Smooth muscle cell (in vitro differentiated cells): ENCODE data around the gene EMC8. TPM values are rescaled to one million over a fixed set of nuclear protein-coding genes. Genes with fewer than 3 reads are reported as not detected.

Experiments
- DNase-seq: peaks from one replicate; lab custom pipeline; 2025; ENCODE audit not compliant: unreplicated experiment; lab: John Stamatoyannopoulos, UW
- H2AFZ ChIP-seq: fragments of 200-600 bp; sonication (generic); 2 replicates; pipeline ENCODE4 v1.6.0; 2016; ENCODE audit warnings: antibody characterized with exemption, low read depth, mild to moderate bottlenecking
- H3F3A ChIP-seq: fragments of 200-600 bp; sonication (generic); 2 replicates; pipeline ENCODE4 v1.6.0; 2017; ENCODE audit warnings: antibody characterized with exemption, low read depth
- H3K27ac ChIP-seq: fragments of 200-600 bp; sonication (generic); 2 replicates; pipeline ENCODE4 v1.5.1; 2016; ENCODE audit warnings: low read depth, mild to moderate bottlenecking
- H3K27me3 ChIP-seq: fragments of 200-600 bp; sonication (generic); 2 replicates; pipeline ENCODE4 v1.6.1; 2016; ENCODE audit warnings: low read depth, mild to moderate bottlenecking
- H3K36me3 ChIP-seq: fragments of 200-600 bp; sonication (generic); 2 replicates; pipeline ENCODE4 v1.5.1; 2016; ENCODE audit warnings: low read depth
- H3K4me1 ChIP-seq: fragments of 200-600 bp; sonication (generic); 2 replicates; pipeline ENCODE4 v1.5.1; 2016; ENCODE audit warnings: low read depth
- H3K4me2 ChIP-seq: fragments of 200-600 bp; sonication (generic); 2 replicates; pipeline ENCODE4 v1.6.0; 2016; ENCODE audit warnings: mild to moderate bottlenecking
- H3K4me3 ChIP-seq: fragments of 200-600 bp; sonication (generic); 2 replicates; pipeline ENCODE4 v1.5.1; 2016; ENCODE audit warnings: mild to moderate bottlenecking
- H3K79me2 ChIP-seq: fragments of 200-600 bp; sonication (generic); 2 replicates; pipeline ENCODE4 v1.6.0; 2016; ENCODE audit warnings: low read depth, mild to moderate bottlenecking
- H3K9ac ChIP-seq: fragments of 200-600 bp; sonication (generic); 2 replicates; pipeline ENCODE4 v1.6.0; 2016; ENCODE audit warnings: low read depth
- H3K9me3 ChIP-seq: fragments of 200-600 bp; sonication (generic); replicated peaks from 2 replicates; pipeline ENCODE4 v1.5.1; 2016; ENCODE audit warnings: low read depth
- H4K20me1 ChIP-seq: fragments of 200-600 bp; sonication (generic); 2 replicates; pipeline ENCODE4 v1.6.0; 2016; ENCODE audit warnings: low read depth
- CTCF ChIP-seq: fragments of 200-600 bp; sonication (generic); IDR thresholded peaks from 2 replicates; pipeline ENCODE4 v1.5.1; 2017; ENCODE audit warnings: borderline replicate concordance, mild to moderate bottlenecking, antibody characterized with exemption; ENCODE audit not compliant: insufficient read depth, poor library complexity, severe bottlenecking
- WGBS: methylation state at CpG from one replicate; pipeline ENCODE4 v1.1.7; 2016; ENCODE audit warnings: low lambda C conversion rate; 5-methylcytosine and 5-hydroxymethylcytosine counted together
- polyA plus RNA-seq: library from polyadenylated mRNA; unstranded; fragments of >200 nt; fragmentation: Nextera tagmentation; extraction: Ambion mirVana; gene quantifications from 2 replicates; pipeline ENCODE4 v1.2.1, GENCODE V29; 2016
- total RNA-seq: library from RNA; depleted of rRNA; stranded (reverse); fragments of >200 nt; gene quantifications from 2 replicates; pipeline ENCODE4 v1.2.3, GENCODE V29; 2014

EMC8 gene
- total and polyA plus RNA-seq, 2 experiments from 2014 or later, result 40.4 to 40.9 TPM

- Histone ChIP-seq H3K4me2 (no peak overlapping the region), H3K27ac (no peak overlapping the region), H4K20me1 (no peaks in the 10 kb centered on the region), H3K36me3 (no peaks in the 10 kb centered on the region), H3K27me3 (no peaks in the 10 kb centered on the region), H3F3A (no peaks in the 10 kb centered on the region), H3K9ac (no peak overlapping the region), H3K4me1 (peaks cover 4% of the 10 kb centered on the region), H3K79me2 (no peaks in the 10 kb centered on the region), H3K4me3 (no peak overlapping the region), H3K9me3 (no peaks in the 10 kb centered on the region), H2AFZ (no peak overlapping the region)
- no peak for TF ChIP-seq CTCF
- 82% methylated on average over 10 of the region's 10 CpGs for WGBS
- DNase-seq, result no peak
These were observed 64.9 kb downstream of the EMC8 start for GRCh38 chr16:85734311-85735017.

GRCh38 chr16:85733839-85734170 lies 65.5 kb downstream of the EMC8 start:
- DNase-seq, result no peak
- Histone ChIP-seq H3K9ac (no peak overlapping the region), H3K4me2 (no peak overlapping the region), H3F3A (no peaks in the 10 kb centered on the region), H3K27ac (no peak overlapping the region), H3K4me1 (peaks cover 6% of the 10 kb centered on the region), H3K4me3 (no peak overlapping the region), H2AFZ (no peak overlapping the region), H3K27me3 (no peaks in the 10 kb centered on the region), H3K79me2 (no peaks in the 10 kb centered on the region), H3K36me3 (no peaks in the 10 kb centered on the region), H4K20me1 (no peaks in the 10 kb centered on the region), H3K9me3 (no peaks in the 10 kb centered on the region)
- WGBS, result 33% methylated on average over 11 of the region's 11 CpGs
- TF ChIP-seq CTCF, result no peak

GRCh38 chr16:85733155-85733838 lies 66.0 kb downstream of the EMC8 start:
- no peaks in the 10 kb centered on the region for H3K27me3 ChIP-seq
- no peaks in the 10 kb centered on the region for H3K79me2 ChIP-seq
- H3K4me1 ChIP-seq, result peaks cover 6% of the 10 kb centered on the region
- H4K20me1 ChIP-seq, result no peaks in the 10 kb centered on the region
- H3K36me3 ChIP-seq, result no peaks in the 10 kb centered on the region
- no peaks in the 10 kb centered on the region for H3K9me3 ChIP-seq
- H3K4me2 ChIP-seq, result no peak overlapping the region
- H3K9ac ChIP-seq, result no peak overlapping the region
- DNase-seq, result no peak
- H3F3A ChIP-seq, result no peaks in the 10 kb centered on the region
- TF ChIP-seq CTCF, result no peak
- 63% methylated on average over 13 of the region's 13 CpGs for WGBS
- H2AFZ ChIP-seq, result no peak overlapping the region
- H3K27ac ChIP-seq, result no peak overlapping the region
- no peak overlapping the region for H3K4me3 ChIP-seq
